ENCODE measurements around the gene PARP12. TPM values are rescaled to one million over a fixed set of nuclear protein-coding genes. Genes with fewer than 3 reads are reported as not detected.

PARP12 gene
- total RNA-seq, 1 donor from 2014 or later: 26.9 TPM

DNA sequence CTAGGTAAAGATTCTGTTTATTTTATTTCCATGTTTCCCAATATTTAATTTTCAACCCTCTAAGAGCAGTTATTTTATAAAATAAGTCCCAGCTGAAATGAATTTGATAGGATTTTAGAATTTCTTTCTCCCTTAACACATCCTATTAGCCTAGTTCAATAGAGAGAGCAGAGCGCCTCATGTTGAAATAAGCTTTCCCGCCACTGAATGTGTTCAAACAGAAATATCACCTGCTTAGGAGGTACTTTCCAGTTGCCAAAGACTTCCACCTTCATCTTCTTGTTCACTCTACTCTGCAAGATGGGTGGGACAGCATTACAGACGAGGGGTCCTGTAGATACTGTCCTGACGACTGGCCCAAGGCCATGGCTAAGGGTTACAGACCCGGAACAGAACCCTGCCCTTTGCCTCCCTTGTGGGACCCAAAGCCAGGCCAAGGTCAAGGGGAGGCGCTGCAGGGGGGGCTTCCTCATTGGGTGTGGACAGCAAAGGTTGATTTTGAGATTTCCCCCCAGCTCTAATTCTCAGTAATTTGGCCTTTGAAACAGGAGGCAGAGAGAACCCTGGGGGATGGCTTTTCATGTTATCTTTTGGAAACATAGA, 62.0 kb downstream of the PARP12 start:
- Mint-ChIP-seq H3K27ac (ENCODE audit: unreplicated experiment) (no peak overlapping the region), H3K4me3 (ENCODE audit: unreplicated experiment) (no peak overlapping the region), H3K27me3 (ENCODE audit: unreplicated experiment) (no peaks in the 10 kb centered on the region), H3K36me3 (ENCODE audit: unreplicated experiment) (no peaks in the 10 kb centered on the region), H3K4me1 (ENCODE audit: unreplicated experiment) (peaks cover 1% of the 10 kb centered on the region), H3K9me3 (ENCODE audit: unreplicated experiment) (no peaks in the 10 kb centered on the region)
- TF ChIP-seq, protein P1, sequence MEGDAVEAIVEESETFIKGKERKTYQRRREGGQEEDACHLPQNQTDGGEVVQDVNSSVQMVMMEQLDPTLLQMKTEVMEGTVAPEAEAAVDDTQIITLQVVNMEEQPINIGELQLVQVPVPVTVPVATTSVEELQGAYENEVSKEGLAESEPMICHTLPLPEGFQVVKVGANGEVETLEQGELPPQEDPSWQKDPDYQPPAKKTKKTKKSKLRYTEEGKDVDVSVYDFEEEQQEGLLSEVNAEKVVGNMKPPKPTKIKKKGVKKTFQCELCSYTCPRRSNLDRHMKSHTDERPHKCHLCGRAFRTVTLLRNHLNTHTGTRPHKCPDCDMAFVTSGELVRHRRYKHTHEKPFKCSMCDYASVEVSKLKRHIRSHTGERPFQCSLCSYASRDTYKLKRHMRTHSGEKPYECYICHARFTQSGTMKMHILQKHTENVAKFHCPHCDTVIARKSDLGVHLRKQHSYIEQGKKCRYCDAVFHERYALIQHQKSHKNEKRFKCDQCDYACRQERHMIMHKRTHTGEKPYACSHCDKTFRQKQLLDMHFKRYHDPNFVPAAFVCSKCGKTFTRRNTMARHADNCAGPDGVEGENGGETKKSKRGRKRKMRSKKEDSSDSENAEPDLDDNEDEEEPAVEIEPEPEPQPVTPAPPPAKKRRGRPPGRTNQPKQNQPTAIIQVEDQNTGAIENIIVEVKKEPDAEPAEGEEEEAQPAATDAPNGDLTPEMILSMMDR (IDR thresholded peaks at IDR 0.05): no peak
- DNase-seq (ENCODE audit: extremely low spot score, unreplicated experiment): no peak

DNA sequence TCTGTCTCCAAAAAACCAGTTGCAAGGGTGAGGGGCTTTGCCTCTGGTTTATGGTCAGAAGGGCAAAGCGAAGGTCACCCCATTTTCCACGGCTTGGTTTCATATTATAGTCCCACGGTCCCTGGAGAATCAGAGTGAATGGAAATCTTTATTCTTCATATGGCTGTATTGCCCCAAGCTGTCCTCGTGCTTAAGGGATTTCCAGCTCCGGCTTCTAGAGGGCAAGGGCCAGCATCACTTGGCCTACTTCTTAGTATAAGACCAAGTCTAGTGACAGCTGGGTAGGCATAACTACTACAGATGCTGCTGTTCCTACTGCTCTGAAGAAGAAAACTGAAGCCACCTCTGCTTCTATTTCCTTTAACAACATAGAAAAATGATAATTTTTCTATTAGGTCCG, 63.2 kb downstream of the PARP12 start:
- Mint-ChIP-seq H3K27ac (ENCODE audit: unreplicated experiment) (no peak overlapping the region), H3K4me1 (ENCODE audit: unreplicated experiment) (peaks cover 6% of the 10 kb centered on the region), H3K9me3 (ENCODE audit: unreplicated experiment) (no peaks in the 10 kb centered on the region), H3K27me3 (ENCODE audit: unreplicated experiment) (no peaks in the 10 kb centered on the region), H3K4me3 (ENCODE audit: unreplicated experiment) (no peak overlapping the region), H3K36me3 (ENCODE audit: unreplicated experiment) (no peaks in the 10 kb centered on the region)
- DNase-seq (ENCODE audit: extremely low spot score, unreplicated experiment): no peak
- TF ChIP-seq, protein P1 (IDR thresholded peaks at IDR 0.05): no peak

DNA sequence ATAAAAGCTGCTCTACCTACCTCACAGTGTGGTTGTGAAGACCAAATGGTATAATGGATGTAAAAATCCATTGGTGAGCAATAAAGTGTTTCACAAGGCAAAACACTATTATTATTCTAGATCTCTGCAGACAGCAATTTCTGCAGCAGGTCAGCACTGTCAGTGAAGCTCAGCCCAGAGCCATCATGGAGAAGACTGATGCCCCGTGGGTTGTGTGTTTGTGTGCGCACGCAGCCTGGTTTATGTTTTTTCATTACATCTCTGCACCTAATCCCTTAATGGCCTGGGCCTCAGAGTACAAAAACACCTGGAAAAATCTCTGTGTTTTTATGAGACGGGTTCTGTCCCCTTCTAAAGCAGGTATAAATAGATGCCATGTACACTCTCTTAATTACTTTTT, 64.2 kb downstream of the PARP12 start:
- Mint-ChIP-seq H3K4me3 (ENCODE audit: unreplicated experiment) (no peak overlapping the region), H3K4me1 (ENCODE audit: unreplicated experiment) (peaks cover 7% of the 10 kb centered on the region), H3K9me3 (ENCODE audit: unreplicated experiment) (no peaks in the 10 kb centered on the region), H3K36me3 (ENCODE audit: unreplicated experiment) (no peaks in the 10 kb centered on the region), H3K27me3 (ENCODE audit: unreplicated experiment) (no peaks in the 10 kb centered on the region), H3K27ac (ENCODE audit: unreplicated experiment) (no peak overlapping the region)
- no peak for DNase-seq (ENCODE audit: extremely low spot score, unreplicated experiment)
- TF ChIP-seq, protein P1 (IDR thresholded peaks at IDR 0.05): no peak

DNA sequence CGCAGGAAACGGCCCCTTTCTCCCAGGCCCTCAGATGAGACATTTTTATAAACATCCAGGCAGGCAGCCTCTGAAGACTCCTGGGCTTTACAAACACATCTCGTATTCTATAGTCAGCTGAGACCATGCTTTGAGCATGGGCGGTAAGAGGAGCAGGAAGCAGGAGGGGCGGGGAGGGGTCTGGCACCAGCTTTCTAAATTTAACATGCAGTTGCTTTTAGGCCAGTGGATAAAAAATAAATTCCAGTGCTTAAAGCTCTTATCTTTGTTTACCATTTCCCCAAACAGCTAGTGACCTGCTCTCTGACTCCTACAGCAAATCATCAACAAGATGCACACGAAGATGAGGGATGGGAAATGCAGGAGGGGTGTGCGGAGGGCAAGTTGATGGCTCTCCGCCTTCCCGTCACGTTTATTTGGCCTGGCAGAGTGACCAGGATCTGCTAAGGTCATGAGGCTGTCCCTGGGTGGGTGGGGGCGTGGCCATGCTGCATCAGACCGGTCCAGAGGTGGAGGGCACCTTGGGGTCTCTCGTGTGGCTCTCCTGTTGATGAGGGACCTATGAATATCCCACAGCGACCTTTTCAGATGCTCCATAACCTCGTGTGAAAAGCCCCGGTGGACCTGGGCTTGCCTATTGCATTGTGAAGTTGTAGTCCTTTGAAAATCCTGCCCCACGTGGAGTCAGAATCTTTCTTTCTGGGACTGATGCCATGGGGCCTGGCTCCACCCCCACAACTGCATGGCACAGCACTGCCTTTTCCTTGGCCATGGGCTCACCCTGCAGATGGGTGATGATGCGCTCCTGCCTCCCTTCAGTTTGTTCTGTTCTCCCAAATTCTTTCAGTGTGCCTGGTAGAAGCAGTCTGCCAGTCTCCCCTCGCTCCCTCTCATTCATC, 67.5 kb downstream of the PARP12 start:
- Mint-ChIP-seq H3K4me3 (ENCODE audit: unreplicated experiment) (no peak overlapping the region), H3K27me3 (ENCODE audit: unreplicated experiment) (no peaks in the 10 kb centered on the region), H3K27ac (ENCODE audit: unreplicated experiment) (no peak overlapping the region), H3K9me3 (ENCODE audit: unreplicated experiment) (no peaks in the 10 kb centered on the region), H3K4me1 (ENCODE audit: unreplicated experiment) (peaks cover 6% of the 10 kb centered on the region), H3K36me3 (ENCODE audit: unreplicated experiment) (no peaks in the 10 kb centered on the region)
- TF ChIP-seq, protein P1 (IDR thresholded peaks at IDR 0.05): no peak
- no peak for DNase-seq (ENCODE audit: extremely low spot score, unreplicated experiment)

DNA sequence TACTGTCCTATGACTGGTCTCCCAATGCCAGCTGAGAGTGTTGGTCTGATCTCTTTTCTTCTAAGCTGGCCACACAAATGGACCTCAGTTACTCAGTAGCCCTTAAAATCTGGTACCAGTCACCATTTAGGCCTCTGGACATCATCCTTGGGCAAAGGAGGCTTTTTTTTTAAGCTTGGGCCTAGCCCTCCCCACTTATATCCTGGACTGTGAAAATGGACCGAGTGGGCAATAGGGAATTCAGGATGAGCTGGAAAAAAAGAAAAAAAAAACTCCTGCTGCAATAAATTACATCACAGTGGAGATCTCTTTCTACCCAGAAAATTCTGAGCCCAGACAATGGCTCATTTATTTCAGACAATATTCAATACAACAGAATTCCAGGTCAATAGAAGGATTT, 68.4 kb downstream of the PARP12 start:
- Mint-ChIP-seq H3K27me3 (ENCODE audit: unreplicated experiment) (no peaks in the 10 kb centered on the region), H3K9me3 (ENCODE audit: unreplicated experiment) (no peaks in the 10 kb centered on the region), H3K4me1 (ENCODE audit: unreplicated experiment) (peaks cover 6% of the 10 kb centered on the region), H3K4me3 (ENCODE audit: unreplicated experiment) (no peak overlapping the region), H3K27ac (ENCODE audit: unreplicated experiment) (no peak overlapping the region), H3K36me3 (ENCODE audit: unreplicated experiment) (no peaks in the 10 kb centered on the region)
- TF ChIP-seq, protein P1 (IDR thresholded peaks at IDR 0.05): no peak
- DNase-seq (ENCODE audit: extremely low spot score, unreplicated experiment): no peak
